HepG2 (cell line): ENCODE results near the gene NEU1. TPM values are rescaled to one million over a fixed set of nuclear protein-coding genes. Genes with fewer than 3 reads are reported as not detected.

Experiments
- ADNP ChIP-seq: sonication (generic); formaldehyde crosslinking; IDR thresholded peaks from 2 replicates; pipeline ENCODE4 v1.4.0; 2020; ENCODE audit warnings: missing genetic modification reagents
- ETV5 ChIP-seq: IDR thresholded peaks from 2 replicates; pipeline ENCODE4 v1.6.1; 2018; ENCODE audit warnings: missing biosample characterization, missing genetic modification reagents, inconsistent platforms, borderline replicate concordance
- KDM4B ChIP-seq: sonication (generic); formaldehyde crosslinking; IDR thresholded peaks from 2 replicates; pipeline ENCODE4 v1.4.0; 2020; ENCODE audit warnings: missing genetic modification reagents
- MEIS2 ChIP-seq: sonication (generic); formaldehyde crosslinking; IDR thresholded peaks from 2 replicates; pipeline ENCODE4 v1.9.0; 2021; ENCODE audit warnings: mild to moderate bottlenecking, missing genetic modification reagents
- NFKBIZ ChIP-seq: IDR thresholded peaks from 2 replicates; pipeline ENCODE4 v1.6.1; 2018; ENCODE audit warnings: missing genetic modification reagents, missing compliant biosample characterization
- NONO ChIP-seq, 2 experiments: fragments of 450-650 bp in 1 of 2; sonication (generic) in 1 of 2; formaldehyde crosslinking in 1 of 2; IDR thresholded peaks in 1 of 2; conservative IDR thresholded peaks in 1 of 2; 2 replicates each; pipeline versions ENCODE4 v1.6.1 to v1.8.0; 2017 to 2022; ENCODE audit warnings: mild to moderate bottlenecking in 1 of 2, missing genetic modification reagents in 1 of 2, moderate library complexity in 1 of 2
- PHF5A ChIP-seq: IDR thresholded peaks from one replicate; pipeline ENCODE4 v1.6.1; 2018; ENCODE audit warnings: low read depth, missing genetic modification reagents; ENCODE audit not compliant: unreplicated experiment
- POLR2A ChIP-seq, 2 experiments: IDR thresholded peaks; 2 replicates each; pipeline ENCODE4 v1.6.1; 2011; ENCODE audit warnings: low read depth in 2 of 2, low read length in 2 of 2, mild to moderate bottlenecking in 1 of 2, moderate library complexity in 1 of 2; ENCODE audit not compliant: insufficient read depth in 1 of 2
- RORA ChIP-seq: sonication (generic); formaldehyde crosslinking; IDR thresholded peaks from 2 replicates; pipeline ENCODE4 v1.5.0; 2020; ENCODE audit warnings: mild to moderate bottlenecking, missing genetic modification reagents, moderate library complexity
- STAT5B ChIP-seq: sonication (generic); formaldehyde crosslinking; IDR thresholded peaks from 2 replicates; pipeline ENCODE4 v1.4.0; 2020; ENCODE audit warnings: missing genetic modification reagents
- ZBTB7B ChIP-seq: sonication (generic); formaldehyde crosslinking; IDR thresholded peaks from 2 replicates; pipeline ENCODE4 v1.4.0; 2020; ENCODE audit warnings: missing genetic modification reagents
- ZMYM2 ChIP-seq: sonication (generic); formaldehyde crosslinking; IDR thresholded peaks from 2 replicates; pipeline ENCODE4 v1.8.0; 2022; ENCODE audit warnings: mild to moderate bottlenecking, missing genetic modification reagents
- ZNF160 ChIP-seq: sonication (generic); formaldehyde crosslinking; IDR thresholded peaks from 2 replicates; pipeline ENCODE4 v1.8.0; 2022; ENCODE audit warnings: mild to moderate bottlenecking, inconsistent platforms, missing genetic modification reagents
- ZNF747 ChIP-seq: sonication (generic); formaldehyde crosslinking; IDR thresholded peaks from 2 replicates; pipeline ENCODE4 v1.8.1; 2023; ENCODE audit warnings: missing genetic modification reagents, mild to moderate bottlenecking, borderline replicate concordance
- ZNF883 ChIP-seq: sonication (generic); formaldehyde crosslinking; IDR thresholded peaks from 2 replicates; pipeline ENCODE4 v1.5.1; 2020; ENCODE audit warnings: mild to moderate bottlenecking, missing genetic modification reagents; ENCODE audit errors: not compliant biosample characterization
- polyA plus RNA-seq, 8 experiments: library from polyadenylated mRNA; depleted of rRNA in 3 of 8; stranded (reverse) in 7 of 8; unstranded in 1 of 8; fragments of >200 nt; fragmentation: Illumina TruSeq in 4 of 8; extraction: Trizol in 4 of 8; gene quantifications; 2 replicates each; pipeline versions ENCODE4 v1.2.1 to v1.2.3, GENCODE V29; 2011 to 2016; ENCODE audit warnings: low read depth in 4 of 8, missing spikeins in 1 of 8, mixed read lengths in 1 of 8; ENCODE audit not compliant: insufficient read depth in 1 of 8
- total RNA-seq, 5 experiments: library from RNA; depleted of rRNA; stranded (reverse); fragments of >200 nt; fragmentation: Illumina TruSeq; extraction: Trizol; gene quantifications; 2 replicates each; pipeline ENCODE4 v1.2.3, GENCODE V29; 2016; ENCODE audit warnings: low read depth in 1 of 5
- TF ChIP-seq, protein P1 (sequence below): IDR thresholded peaks from 2 replicates; pipeline ENCODE4 v1.6.1; 2012; ENCODE audit warnings: low read depth, low read length, improper control_type of control experiment
- TF ChIP-seq, protein P2 (sequence below): sonication (generic); formaldehyde crosslinking; conservative IDR thresholded peaks from 2 replicates; pipeline ENCODE4 v1.8.0; 2022; ENCODE audit warnings: low read depth, missing genetic modification reagents
- TF ChIP-seq, protein P3 (sequence below): sonication (generic); formaldehyde crosslinking; IDR thresholded peaks from 2 replicates; pipeline ENCODE4 v1.4.0; 2020; ENCODE audit warnings: missing genetic modification reagents, mild to moderate bottlenecking, borderline replicate concordance
- TF ChIP-seq, protein P4 (sequence below): sonication (generic); formaldehyde crosslinking; IDR thresholded peaks from 2 replicates; pipeline ENCODE4 v1.8.1; 2022; ENCODE audit warnings: low read depth, mild to moderate bottlenecking, missing genetic modification reagents

The NEU1 gene
- total and polyA plus RNA-seq, 2 of the 13 experiments (the other 11 are each of a cell fraction or from before 2014, with no cell fraction given), result 215 to 297 TPM

DNA sequence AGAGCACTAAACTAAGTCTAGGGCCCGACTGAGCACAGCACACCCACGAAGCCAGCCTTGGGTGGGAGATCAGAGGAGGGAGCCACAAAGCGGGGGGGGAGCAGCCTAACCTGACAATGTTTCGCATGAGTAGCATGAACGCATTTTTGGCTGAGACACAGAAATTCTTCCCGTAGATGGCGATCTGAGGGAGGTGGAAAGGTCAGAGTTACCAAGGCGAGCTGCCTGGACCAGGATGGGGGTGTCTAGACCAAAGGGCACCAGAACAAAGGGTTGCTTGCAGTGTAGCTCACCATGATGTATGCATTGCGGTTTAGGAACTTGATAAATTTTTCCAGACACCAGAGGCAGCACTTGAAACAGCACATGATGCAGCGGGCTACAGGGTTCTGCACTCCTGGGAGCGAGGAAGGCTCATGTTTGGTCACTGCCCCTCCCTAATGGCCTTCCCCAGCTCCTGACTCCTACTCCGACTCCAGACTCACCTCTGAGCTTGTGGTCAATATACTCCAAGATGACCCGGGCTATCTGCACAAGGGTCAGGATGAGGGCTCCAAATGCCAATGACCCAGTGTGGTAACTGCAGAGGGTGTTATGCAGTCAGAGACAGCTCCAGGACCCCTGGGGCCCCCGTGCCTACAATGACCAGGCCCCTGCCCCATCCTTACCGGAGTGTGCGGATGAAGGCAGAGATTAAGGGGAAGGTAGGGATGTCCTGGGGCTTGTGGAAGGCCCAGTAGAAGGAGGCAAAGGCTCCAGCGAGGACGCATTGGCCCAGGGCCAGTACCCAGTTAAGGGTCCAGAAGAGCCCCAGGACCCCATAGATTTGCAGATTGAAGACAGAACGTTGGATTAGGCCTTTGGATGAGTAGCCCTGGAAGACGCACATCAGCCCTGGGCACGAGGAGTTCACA is 2.8 kb upstream of the NEU1 start (continued):
- TF ChIP-seq, protein P1, sequence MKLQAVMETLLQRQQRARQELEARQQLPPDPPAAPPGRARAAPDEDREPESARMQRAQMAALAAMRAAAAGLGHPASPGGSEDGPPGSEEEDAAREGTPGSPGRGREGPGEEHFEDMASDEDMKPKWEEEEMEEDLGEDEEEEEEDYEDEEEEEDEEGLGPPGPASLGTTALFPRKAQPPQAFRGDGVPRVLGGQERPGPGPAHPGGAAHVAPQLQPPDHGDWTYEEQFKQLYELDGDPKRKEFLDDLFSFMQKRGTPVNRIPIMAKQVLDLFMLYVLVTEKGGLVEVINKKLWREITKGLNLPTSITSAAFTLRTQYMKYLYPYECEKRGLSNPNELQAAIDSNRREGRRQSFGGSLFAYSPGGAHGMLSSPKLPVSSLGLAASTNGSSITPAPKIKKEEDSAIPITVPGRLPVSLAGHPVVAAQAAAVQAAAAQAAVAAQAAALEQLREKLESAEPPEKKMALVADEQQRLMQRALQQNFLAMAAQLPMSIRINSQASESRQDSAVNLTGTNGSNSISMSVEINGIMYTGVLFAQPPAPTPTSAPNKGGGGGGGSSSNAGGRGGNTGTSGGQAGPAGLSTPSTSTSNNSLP, result peak; percentile 64
- TF ChIP-seq ZNF160 (peak; percentile 69; the same call in 1 of the 2 replicates), ADNP (CRISPR knock-in tag) (no peak), ETV5 (peak; percentile 47), ZBTB7B (CRISPR knock-in tag) (peak; percentile 83; the same call in 1 of the 2 replicates), ZNF883 (peak; percentile 68), NONO (IDR thresholded peaks at IDR 0.05) (no peak), NONO (CRISPR knock-in tag; conservative IDR thresholded peaks at IDR 0.05) (peak; percentile 63; the same call in 1 of the 2 replicates), STAT5B (CRISPR knock-in tag) (peak; percentile 10; the same call in 1 of the 2 replicates), MEIS2 (CRISPR knock-in tag) (peak; percentile 67; the same call in 1 of the 2 replicates), RORA (CRISPR knock-in tag) (no peak), NFKBIZ (CRISPR knock-in tag) (peak; percentile 86), ZMYM2 (CRISPR knock-in tag) (peak; percentile 2; the same call in 1 of the 2 replicates), KDM4B (peak; percentile 66; the same call in 1 of the 2 replicates), POLR2A (IDR thresholded peaks at IDR 0.05; ENCODE audit: insufficient read depth in 1 of 2, low read depth in 2 of 2, low read length in 2 of 2) (peak in 1 of 2 experiments; percentile 75; a peak in 2 of 4 replicates), PHF5A (CRISPR knock-in tag) (peak; percentile 92), ZNF747 (CRISPR knock-in tag) (peak; percentile 72; the same call in 1 of the 2 replicates)
- TF ChIP-seq, protein P2, sequence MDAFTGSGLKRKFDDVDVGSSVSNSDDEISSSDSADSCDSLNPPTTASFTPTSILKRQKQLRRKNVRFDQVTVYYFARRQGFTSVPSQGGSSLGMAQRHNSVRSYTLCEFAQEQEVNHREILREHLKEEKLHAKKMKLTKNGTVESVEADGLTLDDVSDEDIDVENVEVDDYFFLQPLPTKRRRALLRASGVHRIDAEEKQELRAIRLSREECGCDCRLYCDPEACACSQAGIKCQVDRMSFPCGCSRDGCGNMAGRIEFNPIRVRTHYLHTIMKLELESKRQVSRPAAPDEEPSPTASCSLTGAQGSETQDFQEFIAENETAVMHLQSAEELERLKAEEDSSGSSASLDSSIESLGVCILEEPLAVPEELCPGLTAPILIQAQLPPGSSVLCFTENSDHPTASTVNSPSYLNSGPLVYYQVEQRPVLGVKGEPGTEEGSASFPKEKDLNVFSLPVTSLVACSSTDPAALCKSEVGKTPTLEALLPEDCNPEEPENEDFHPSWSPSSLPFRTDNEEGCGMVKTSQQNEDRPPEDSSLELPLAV (CRISPR knock-in tag), result no peak
- TF ChIP-seq, protein P3, sequence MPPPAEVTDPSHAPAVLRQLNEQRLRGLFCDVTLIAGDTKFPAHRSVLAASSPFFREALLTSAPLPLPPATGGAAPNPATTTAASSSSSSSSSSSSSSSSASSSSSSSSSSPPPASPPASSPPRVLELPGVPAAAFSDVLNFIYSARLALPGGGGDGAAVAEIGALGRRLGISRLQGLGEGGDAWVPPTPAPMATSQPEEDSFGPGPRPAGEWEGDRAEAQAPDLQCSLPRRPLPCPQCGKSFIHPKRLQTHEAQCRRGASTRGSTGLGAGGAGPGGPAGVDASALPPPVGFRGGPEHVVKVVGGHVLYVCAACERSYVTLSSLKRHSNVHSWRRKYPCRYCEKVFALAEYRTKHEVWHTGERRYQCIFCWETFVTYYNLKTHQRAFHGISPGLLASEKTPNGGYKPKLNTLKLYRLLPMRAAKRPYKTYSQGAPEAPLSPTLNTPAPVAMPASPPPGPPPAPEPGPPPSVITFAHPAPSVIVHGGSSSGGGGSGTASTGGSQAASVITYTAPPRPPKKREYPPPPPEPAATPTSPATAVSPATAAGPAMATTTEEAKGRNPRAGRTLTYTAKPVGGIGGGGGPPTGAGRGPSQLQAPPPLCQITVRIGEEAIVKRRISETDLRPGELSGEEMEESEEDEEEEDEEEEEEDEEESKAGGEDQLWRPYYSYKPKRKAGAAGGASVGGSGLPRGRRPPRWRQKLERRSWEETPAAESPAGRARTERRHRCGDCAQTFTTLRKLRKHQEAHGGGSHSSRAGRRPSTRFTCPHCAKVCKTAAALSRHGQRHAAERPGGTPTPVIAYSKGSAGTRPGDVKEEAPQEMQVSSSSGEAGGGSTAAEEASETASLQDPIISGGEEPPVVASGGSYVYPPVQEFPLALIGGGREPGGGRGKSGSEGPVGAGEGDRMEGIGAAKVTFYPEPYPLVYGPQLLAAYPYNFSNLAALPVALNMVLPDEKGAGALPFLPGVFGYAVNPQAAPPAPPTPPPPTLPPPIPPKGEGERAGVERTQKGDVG (CRISPR knock-in tag), result peak; percentile 94; the same call in 1 of the 2 replicates
- TF ChIP-seq, protein P4, sequence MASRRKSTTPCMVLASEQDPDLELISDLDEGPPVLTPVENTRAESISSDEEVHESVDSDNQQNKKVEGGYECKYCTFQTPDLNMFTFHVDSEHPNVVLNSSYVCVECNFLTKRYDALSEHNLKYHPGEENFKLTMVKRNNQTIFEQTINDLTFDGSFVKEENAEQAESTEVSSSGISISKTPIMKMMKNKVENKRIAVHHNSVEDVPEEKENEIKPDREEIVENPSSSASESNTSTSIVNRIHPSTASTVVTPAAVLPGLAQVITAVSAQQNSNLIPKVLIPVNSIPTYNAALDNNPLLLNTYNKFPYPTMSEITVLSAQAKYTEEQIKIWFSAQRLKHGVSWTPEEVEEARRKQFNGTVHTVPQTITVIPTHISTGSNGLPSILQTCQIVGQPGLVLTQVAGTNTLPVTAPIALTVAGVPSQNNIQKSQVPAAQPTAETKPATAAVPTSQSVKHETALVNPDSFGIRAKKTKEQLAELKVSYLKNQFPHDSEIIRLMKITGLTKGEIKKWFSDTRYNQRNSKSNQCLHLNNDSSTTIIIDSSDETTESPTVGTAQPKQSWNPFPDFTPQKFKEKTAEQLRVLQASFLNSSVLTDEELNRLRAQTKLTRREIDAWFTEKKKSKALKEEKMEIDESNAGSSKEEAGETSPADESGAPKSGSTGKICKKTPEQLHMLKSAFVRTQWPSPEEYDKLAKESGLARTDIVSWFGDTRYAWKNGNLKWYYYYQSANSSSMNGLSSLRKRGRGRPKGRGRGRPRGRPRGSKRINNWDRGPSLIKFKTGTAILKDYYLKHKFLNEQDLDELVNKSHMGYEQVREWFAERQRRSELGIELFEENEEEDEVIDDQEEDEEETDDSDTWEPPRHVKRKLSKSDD (CRISPR knock-in tag), result no peak
